D721Med (cell line): Measurements from ENCODE around the gene CCDC182.
A peak's percentile ranks its signal among the peaks of the same experiment; 100 is the strongest.

Experiments
- DNase-seq: peaks from one replicate; pipeline ENCODE4 v3.0.0; 2011; ENCODE audit warnings: low spot score; ENCODE audit not compliant: insufficient read length
- FAIRE-seq: peaks from 2 replicates; lab custom pipeline; 2011; peaks lifted over from hg19 to GRCh38; lab: Jason Lieb, UNC
- TF ChIP-seq, protein P1 (sequence below): IDR thresholded peaks from 2 replicates; pipeline ENCODE4 v1.5.1; 2012; ENCODE audit warnings: mild to moderate bottlenecking, control low read depth; ENCODE audit not compliant: insufficient read depth; ENCODE audit errors: missing control alignments

CCDC182 gene

DNA sequence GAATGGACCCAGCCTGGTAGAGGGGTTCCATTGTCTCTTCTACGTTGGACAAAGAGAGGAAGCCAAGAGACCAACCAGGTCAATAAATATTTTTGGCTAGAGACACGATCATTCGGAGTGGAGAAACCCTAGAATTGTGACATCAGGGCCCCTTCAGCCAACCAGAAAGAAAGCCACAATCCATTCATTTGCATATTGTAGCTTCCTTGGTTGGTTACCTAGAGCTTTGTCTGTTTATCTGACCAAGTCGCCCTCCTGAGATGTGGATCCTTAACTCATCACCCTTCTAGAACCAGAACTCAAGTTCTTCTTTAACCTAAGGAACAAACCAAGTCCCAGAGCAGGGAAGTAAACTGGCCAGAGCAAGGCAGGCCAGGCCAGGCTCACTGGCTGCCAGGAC lies at the start of gene CCDC182:
Gene CCDC182 (minus strand): TSS at position 58 of the 400 bp plus-strand sequence. CDS start 27 bp downstream, at position 31.
- DNase-seq: no peak
- TF ChIP-seq, protein P1, sequence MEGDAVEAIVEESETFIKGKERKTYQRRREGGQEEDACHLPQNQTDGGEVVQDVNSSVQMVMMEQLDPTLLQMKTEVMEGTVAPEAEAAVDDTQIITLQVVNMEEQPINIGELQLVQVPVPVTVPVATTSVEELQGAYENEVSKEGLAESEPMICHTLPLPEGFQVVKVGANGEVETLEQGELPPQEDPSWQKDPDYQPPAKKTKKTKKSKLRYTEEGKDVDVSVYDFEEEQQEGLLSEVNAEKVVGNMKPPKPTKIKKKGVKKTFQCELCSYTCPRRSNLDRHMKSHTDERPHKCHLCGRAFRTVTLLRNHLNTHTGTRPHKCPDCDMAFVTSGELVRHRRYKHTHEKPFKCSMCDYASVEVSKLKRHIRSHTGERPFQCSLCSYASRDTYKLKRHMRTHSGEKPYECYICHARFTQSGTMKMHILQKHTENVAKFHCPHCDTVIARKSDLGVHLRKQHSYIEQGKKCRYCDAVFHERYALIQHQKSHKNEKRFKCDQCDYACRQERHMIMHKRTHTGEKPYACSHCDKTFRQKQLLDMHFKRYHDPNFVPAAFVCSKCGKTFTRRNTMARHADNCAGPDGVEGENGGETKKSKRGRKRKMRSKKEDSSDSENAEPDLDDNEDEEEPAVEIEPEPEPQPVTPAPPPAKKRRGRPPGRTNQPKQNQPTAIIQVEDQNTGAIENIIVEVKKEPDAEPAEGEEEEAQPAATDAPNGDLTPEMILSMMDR: no peak
- no peak for FAIRE-seq

DNA sequence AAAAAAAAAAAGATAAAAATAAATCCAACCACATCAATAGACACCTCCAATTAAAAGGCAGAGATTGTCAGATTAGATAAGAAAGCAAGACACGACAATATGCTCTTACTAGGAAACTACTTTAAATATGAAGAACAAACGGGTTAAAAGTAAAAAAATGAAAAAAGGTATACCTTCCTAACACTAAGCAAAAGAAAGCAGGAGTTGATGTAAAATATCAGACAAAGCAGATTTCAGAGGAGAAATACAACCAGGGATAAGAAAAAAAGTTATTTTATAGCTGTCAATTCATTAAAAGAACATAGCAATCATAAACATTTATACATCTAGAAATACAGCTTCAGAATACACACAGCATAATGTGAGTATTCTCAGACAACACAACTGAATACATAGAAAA lies 49.7 kb upstream of the CCDC182 start:
- no peak for FAIRE-seq
- TF ChIP-seq, protein P1: no peak
- DNase-seq: no peak

DNA sequence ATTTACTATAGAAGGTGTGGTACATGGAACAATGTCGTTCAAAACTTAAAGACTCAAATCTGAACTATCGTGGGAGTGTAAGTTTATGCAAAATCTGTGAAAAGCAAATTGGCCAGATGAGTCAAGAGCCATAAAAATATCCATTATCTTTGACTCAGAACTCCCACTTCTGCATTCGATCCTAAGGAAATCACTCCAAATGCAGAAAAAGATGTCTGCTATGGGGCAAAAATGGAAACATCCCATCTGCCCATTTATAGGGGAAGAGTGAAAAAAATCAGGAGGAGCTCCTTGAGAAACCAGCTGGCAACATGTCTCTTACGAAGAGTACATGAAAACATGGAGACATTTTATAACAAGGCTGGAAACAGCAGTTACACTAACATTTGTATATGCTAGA lies 43.6 kb upstream of the CCDC182 start:
- TF ChIP-seq, protein P1: no peak
- DNase-seq (no peak), FAIRE-seq (no peak)

DNA sequence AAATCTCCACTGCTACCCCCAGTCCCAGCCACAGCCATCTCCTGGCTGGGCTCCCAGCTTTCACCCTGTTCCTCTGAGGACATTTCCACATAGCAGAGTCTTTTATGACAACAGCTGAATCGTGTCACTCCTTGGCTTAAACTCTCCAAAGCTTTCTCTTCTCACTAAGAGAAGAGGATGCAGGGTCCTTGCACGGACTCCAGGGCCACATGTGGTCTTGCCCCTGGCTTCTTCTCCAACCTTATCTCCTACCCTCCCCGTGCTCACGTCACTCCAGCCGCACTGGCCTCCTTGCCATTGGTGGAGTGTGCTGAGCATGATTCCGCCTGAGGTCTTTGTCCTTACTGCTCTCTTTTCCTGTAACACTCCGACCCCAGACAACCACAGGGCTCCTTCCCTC lies 39.9 kb upstream of the CCDC182 start:
- TF ChIP-seq, protein P1: no peak
- no peak for FAIRE-seq
- no peak for DNase-seq

DNA sequence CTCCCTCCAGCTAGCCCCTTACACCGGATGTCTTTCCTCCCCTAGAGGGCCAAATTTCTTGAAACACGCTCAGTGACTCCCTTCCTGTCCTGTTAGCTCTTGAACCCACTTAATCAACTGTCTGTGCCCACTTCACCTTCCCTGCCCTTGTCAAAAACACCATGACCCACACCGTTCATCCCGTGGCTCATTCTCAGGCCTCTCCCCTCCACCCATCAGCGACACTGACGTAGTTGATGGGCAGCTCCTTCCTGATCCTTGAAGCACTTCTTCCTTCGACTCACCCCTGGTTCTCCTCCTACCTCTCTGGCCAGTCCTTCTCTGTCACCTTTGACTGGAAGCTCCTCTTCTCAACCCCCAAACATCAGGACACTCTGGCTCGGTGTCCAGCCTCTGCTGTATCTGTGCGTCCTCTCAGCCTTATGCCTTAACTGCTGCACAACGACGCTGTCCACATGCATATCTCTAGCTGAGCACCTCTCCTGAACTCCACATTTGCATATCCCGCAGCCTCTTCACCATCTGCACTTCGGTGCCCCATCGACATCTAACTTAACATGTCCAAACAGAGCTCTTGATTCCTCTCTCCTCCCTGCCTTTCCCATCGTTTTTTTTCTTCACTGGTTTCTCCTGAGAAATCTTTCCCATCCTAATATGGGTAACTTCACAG lies 39.3 kb upstream of the CCDC182 start:
- TF ChIP-seq, protein P1: no peak
- no peak for FAIRE-seq

DNA sequence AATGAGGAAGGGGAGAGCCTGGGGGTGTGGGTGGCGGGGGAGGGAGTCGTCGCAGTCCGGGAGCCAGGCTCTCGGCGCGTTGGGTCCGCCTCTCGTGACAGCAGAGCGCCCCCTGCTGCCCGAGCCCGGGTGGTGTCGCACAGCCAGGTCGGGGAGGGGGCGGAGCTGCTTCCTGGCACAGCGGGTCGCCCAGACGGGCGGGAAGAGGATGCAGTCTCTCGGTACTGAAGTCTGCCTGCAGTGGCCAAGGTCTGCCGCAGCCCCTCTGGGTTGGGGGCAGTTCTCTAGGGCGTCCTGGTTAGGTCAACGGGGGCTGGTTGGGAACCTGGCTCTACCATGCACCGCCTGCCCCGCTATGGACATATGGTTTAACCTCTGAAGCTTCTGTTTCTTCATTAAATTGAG lies 38.2 kb upstream of the CCDC182 start:
- DNase-seq (peak; percentile 68), FAIRE-seq (no peak)
- TF ChIP-seq, protein P1: peak; percentile 90

More for the DNA sequence above, 39.3 kb upstream of the CCDC182 start:
- no peak for DNase-seq

DNA sequence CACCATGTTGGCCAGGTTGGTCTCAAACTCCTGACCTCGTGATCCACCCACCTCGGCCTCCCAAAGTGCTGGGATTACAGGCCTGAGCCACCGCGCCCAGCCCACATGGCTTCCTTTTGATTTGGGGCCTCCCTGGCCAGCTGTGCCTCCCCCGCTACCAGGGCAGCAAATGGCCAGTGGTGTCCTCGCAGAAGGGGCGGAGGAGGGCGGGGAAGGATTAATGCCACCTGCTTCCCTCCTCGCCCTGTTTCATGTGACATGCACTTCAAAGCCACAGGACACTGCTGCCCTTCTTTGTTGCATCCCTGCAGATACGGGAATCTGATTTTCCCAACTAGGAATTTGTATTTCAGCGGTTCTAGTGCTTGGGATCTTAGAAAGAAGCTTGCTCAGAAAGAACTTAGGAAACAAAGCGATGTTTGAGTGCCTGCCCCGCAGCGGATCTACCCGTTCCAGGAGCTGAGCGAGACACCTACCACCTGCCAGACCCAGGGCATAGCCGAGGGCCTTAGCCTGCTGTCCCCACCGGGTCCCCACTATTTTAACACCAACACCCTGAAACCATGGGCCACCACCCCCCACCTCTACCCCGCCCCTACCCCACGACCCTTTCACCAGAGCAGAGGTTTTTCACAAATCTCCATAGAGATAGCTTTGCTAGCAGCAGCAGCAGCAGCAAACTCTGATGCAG lies 37.7 kb upstream of the CCDC182 start:
- no peak for DNase-seq
- FAIRE-seq: no peak
- TF ChIP-seq, protein P1: no peak
